Effector memory CD8-positive, alpha-beta T cell (primary cell): Measurements from ENCODE around the gene COQ8A.

ENCODE experiments used
- ATAC-seq: fragments of 150-1000 bp; cut with Tn5 transposase; replicated peaks from 2 replicates; pipeline ENCODE4 v1.10.0; 2021; ENCODE audit warnings: mild to moderate bottlenecking, moderate library complexity
- DNase-seq, 3 experiments: peaks; one replicate each; pipeline ENCODE4 v3.0.0; 2021
- H3K27ac Mint-ChIP-seq, 2 donors: one replicate each; pipeline ENCODE4 v1.8.0; 2022; ENCODE audit warnings: mild to moderate bottlenecking in 2 of 2, mixed read lengths in 2 of 2, moderate library complexity in 2 of 2
- H3K27me3 Mint-ChIP-seq, 2 donors: one replicate each; pipeline ENCODE4 v1.8.0; 2022; ENCODE audit warnings: mixed read lengths in 2 of 2
- H3K36me3 Mint-ChIP-seq: one replicate; pipeline ENCODE4 v1.8.0; 2022; ENCODE audit warnings: mild to moderate bottlenecking, moderate library complexity, mixed read lengths; ENCODE audit not compliant: insufficient read depth
- H3K4me1 Mint-ChIP-seq, 2 donors: one replicate each; pipeline ENCODE4 v1.8.0; 2022; ENCODE audit warnings: low read depth in 2 of 2, mixed read lengths in 2 of 2
- H3K4me3 Mint-ChIP-seq, 2 donors: one replicate each; pipeline ENCODE4 v1.8.0; 2022; ENCODE audit warnings: mild to moderate bottlenecking in 2 of 2, mixed read lengths in 2 of 2, moderate library complexity in 2 of 2
- H3K9me3 Mint-ChIP-seq, 2 donors: one replicate each; pipeline ENCODE4 v1.8.0; 2022; ENCODE audit warnings: mixed read lengths in 2 of 2
- total RNA-seq, 9 experiments: gene quantifications; one replicate each; lab custom pipeline; 2026; lab: John Stamatoyannopoulos, UW

COQ8A gene
- 0.69 to 5.0 (median 2.1) reads per million in 9 experiments for total RNA-seq

GRCh38 chr1:226940029-226940805 is at the start of gene COQ8A:
COQ8A (plus strand) TSS chr1:226940294; CDS start chr1:226961386, 21,092 bp downstream.
- peak within 1 kb of the TSS; percentile 97 for H3K27ac Mint-ChIP-seq
- peaks cover 41 to 49% of the 10 kb centered on the region in 2 donors for H3K4me1 Mint-ChIP-seq
- peak within 1 kb of the TSS; percentile 86 to 89 for H3K4me3 Mint-ChIP-seq
- H3K36me3 Mint-ChIP-seq, result peaks cover 22% of the 10 kb centered on the region
- H3K27me3 Mint-ChIP-seq, result no peaks in the 10 kb centered on the region
- peaks cover 0 to 6% of the 10 kb centered on the region in 2 donors for H3K9me3 Mint-ChIP-seq
- ATAC-seq (peak; percentile 88), DNase-seq (peak; percentile 98)

- DNase-seq, result no peak
- Mint-ChIP-seq H3K9me3 (no peaks in the 10 kb centered on the region), H3K27ac (no peak overlapping the region), H3K36me3 (peaks cover 10% of the 10 kb centered on the region), H3K4me1 (no peaks in the 10 kb centered on the region), H3K4me3 (no peak overlapping the region), H3K27me3 (no peaks in the 10 kb centered on the region)
- no peak for ATAC-seq
Measured at GRCh38 chr1:226890331-226891108, 49.6 kb upstream of the COQ8A start.

- H3K36me3 Mint-ChIP-seq, result peaks cover 10% of the 10 kb centered on the region
- no peaks in the 10 kb centered on the region for H3K27me3 Mint-ChIP-seq
- no peak overlapping the region for H3K27ac Mint-ChIP-seq
- H3K4me1 Mint-ChIP-seq, result no peaks in the 10 kb centered on the region
- H3K9me3 Mint-ChIP-seq, result no peaks in the 10 kb centered on the region
- no peak for DNase-seq
- no peak for ATAC-seq
- H3K4me3 Mint-ChIP-seq, result no peak overlapping the region
Measured at GRCh38 chr1:226891346-226891745, 48.7 kb upstream of the COQ8A start.

GRCh38 chr1:226891846-226892523 is 48.1 kb upstream of the COQ8A start:
- DNase-seq (no peak), ATAC-seq (no peak)
- no peaks in the 10 kb centered on the region for H3K9me3 Mint-ChIP-seq
- H3K27ac Mint-ChIP-seq, result no peak overlapping the region
- peaks cover 7% of the 10 kb centered on the region for H3K36me3 Mint-ChIP-seq
- no peak overlapping the region for H3K4me3 Mint-ChIP-seq
- H3K27me3 Mint-ChIP-seq, result no peaks in the 10 kb centered on the region
- H3K4me1 Mint-ChIP-seq, result no peaks in the 10 kb centered on the region

- no peak for ATAC-seq
- DNase-seq, result no peak
- Mint-ChIP-seq H3K4me3 (no peak overlapping the region), H3K36me3 (peaks cover 6% of the 10 kb centered on the region), H3K27me3 (no peaks in the 10 kb centered on the region), H3K9me3 (no peaks in the 10 kb centered on the region), H3K4me1 (no peaks in the 10 kb centered on the region), H3K27ac (no peak overlapping the region)
Measured at GRCh38 chr1:226892524-226892875, 47.6 kb upstream of the COQ8A start.

GRCh38 chr1:226893936-226894335 is 46.2 kb upstream of the COQ8A start:
- no peak overlapping the region for H3K27ac Mint-ChIP-seq

GRCh38 chr1:226894826-226895225 is 45.3 kb upstream of the COQ8A start:
- no peak overlapping the region for H3K27ac Mint-ChIP-seq
- no peaks in the 10 kb centered on the region for H3K27me3 Mint-ChIP-seq
- H3K9me3 Mint-ChIP-seq, result no peaks in the 10 kb centered on the region
- H3K4me1 Mint-ChIP-seq, result no peaks in the 10 kb centered on the region
- DNase-seq (no peak), ATAC-seq (no peak)
- no peak overlapping the region for H3K4me3 Mint-ChIP-seq
- peaks cover 6% of the 10 kb centered on the region for H3K36me3 Mint-ChIP-seq

More at GRCh38 chr1:226893936-226894335, 46.2 kb upstream of the COQ8A start:
- no peaks in the 10 kb centered on the region for H3K4me1 Mint-ChIP-seq
- DNase-seq, result no peak
- no peak overlapping the region for H3K4me3 Mint-ChIP-seq
- ATAC-seq, result no peak
- H3K27me3 Mint-ChIP-seq, result no peaks in the 10 kb centered on the region
- peaks cover 9% of the 10 kb centered on the region for H3K36me3 Mint-ChIP-seq
- no peaks in the 10 kb centered on the region for H3K9me3 Mint-ChIP-seq

DNA sequence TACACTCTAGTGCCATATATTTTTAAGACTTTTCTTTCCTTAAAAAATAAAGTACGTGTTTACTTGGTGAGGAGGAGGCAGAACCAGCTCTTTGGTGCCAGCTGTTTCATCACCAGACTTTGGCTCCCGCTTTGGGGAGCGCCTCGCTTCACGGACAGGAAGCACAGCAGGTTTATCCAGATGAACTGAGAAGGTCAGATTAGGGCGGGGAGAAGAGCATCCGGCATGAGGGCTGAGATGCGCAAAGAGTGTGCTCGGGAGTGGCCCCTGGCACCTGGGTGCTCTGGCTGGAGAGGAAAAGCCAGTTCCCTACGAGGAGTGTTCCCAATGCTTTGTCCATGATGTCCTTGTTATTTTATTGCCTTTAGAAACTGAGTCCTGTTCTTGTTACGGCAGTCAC is 44.5 kb upstream of the COQ8A start:
- H3K4me3 Mint-ChIP-seq, result no peak overlapping the region
- ATAC-seq (no peak), DNase-seq (no peak)
- H3K4me1 Mint-ChIP-seq, result no peaks in the 10 kb centered on the region
- no peak overlapping the region for H3K27ac Mint-ChIP-seq
- no peaks in the 10 kb centered on the region for H3K27me3 Mint-ChIP-seq
- H3K9me3 Mint-ChIP-seq, result no peaks in the 10 kb centered on the region
- H3K36me3 Mint-ChIP-seq, result peaks cover 6% of the 10 kb centered on the region

DNA sequence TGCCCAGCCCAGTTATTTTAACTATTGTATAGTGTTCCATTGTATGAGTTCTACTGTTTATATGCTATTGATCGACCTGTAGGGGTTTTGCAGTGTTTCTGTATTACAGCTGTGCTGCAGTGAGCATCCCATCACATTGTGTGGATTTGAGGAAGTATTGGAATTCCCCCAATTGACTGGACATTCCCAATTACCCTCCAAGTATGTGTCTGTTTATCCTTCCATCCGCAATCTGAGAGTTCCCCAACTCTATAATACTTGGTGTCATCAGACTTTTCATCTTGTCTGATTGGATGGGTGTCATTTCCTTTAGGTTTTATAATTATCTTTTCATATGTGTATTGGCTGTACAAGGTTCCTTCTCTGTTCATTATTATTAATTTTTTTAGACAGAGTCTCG is 41.8 kb upstream of the COQ8A start:
- no peak for DNase-seq
- Mint-ChIP-seq H3K27ac (no peak overlapping the region), H3K27me3 (no peaks in the 10 kb centered on the region), H3K4me3 (no peak overlapping the region), H3K4me1 (no peaks in the 10 kb centered on the region), H3K36me3 (peaks cover 2% of the 10 kb centered on the region), H3K9me3 (no peaks in the 10 kb centered on the region)
- ATAC-seq, result no peak

DNA sequence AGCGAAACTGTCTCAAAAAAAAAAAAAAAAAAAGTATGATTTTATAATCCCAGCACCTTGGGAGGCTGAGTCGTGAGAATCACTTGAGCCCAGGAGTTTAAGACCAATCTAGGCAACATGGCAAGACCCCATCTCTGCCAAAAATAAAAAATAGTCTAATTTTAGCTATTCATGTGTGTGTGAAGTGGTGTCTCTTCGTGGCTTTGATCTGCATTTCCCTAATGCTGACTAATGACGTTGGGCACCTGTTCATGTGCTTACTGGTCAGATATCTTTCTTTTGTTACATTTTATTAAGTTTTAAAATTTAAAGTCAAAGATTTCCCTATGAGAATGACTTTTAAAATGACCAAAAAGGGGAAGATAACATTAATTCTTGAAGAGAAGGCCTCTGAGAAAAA is 38.7 kb upstream of the COQ8A start:
- H3K27ac Mint-ChIP-seq, result peak overlapping the region in 1 of 2 donors; percentile 61
- H3K9me3 Mint-ChIP-seq, result no peaks in the 10 kb centered on the region
- H3K27me3 Mint-ChIP-seq, result no peaks in the 10 kb centered on the region
- no peak overlapping the region for H3K4me3 Mint-ChIP-seq
- DNase-seq (no peak), ATAC-seq (no peak)
- no peaks in the 10 kb centered on the region for H3K4me1 Mint-ChIP-seq
- H3K36me3 Mint-ChIP-seq, result peaks cover 2% of the 10 kb centered on the region

GRCh38 chr1:226902601-226903000 is 37.5 kb upstream of the COQ8A start:
- DNase-seq, result no peak
- Mint-ChIP-seq H3K4me3 (no peak overlapping the region), H3K9me3 (no peaks in the 10 kb centered on the region), H3K27me3 (no peaks in the 10 kb centered on the region), H3K27ac (peak overlapping the region in 1 of 2 donors; percentile 61), H3K36me3 (peaks cover 2% of the 10 kb centered on the region), H3K4me1 (no peaks in the 10 kb centered on the region)
- ATAC-seq, result no peak

GRCh38 chr1:226903819-226904716 is 36.0 kb upstream of the COQ8A start:
- DNase-seq (no peak), ATAC-seq (no peak)
- Mint-ChIP-seq H3K9me3 (no peaks in the 10 kb centered on the region), H3K27ac (no peak overlapping the region), H3K27me3 (no peaks in the 10 kb centered on the region), H3K36me3 (no peaks in the 10 kb centered on the region), H3K4me1 (no peaks in the 10 kb centered on the region), H3K4me3 (no peak overlapping the region)

GRCh38 chr1:226904772-226905171 is 35.3 kb upstream of the COQ8A start:
- H3K27ac Mint-ChIP-seq, result no peak overlapping the region
- DNase-seq, result no peak

More at GRCh38 chr1:226904772-226905171, 35.3 kb upstream of the COQ8A start:
- no peak overlapping the region for H3K4me3 Mint-ChIP-seq
- H3K9me3 Mint-ChIP-seq, result no peaks in the 10 kb centered on the region
- H3K4me1 Mint-ChIP-seq, result no peaks in the 10 kb centered on the region
- no peak for ATAC-seq
- no peaks in the 10 kb centered on the region for H3K36me3 Mint-ChIP-seq
- H3K27me3 Mint-ChIP-seq, result no peaks in the 10 kb centered on the region
